NCI-H1092 (cell line): ENCODE data around the gene SMOC1.

Source experiments
- DNase-seq: peaks from one replicate; lab custom pipeline; 2025; lab: John Stamatoyannopoulos, UW

SMOC1 gene

DNA sequence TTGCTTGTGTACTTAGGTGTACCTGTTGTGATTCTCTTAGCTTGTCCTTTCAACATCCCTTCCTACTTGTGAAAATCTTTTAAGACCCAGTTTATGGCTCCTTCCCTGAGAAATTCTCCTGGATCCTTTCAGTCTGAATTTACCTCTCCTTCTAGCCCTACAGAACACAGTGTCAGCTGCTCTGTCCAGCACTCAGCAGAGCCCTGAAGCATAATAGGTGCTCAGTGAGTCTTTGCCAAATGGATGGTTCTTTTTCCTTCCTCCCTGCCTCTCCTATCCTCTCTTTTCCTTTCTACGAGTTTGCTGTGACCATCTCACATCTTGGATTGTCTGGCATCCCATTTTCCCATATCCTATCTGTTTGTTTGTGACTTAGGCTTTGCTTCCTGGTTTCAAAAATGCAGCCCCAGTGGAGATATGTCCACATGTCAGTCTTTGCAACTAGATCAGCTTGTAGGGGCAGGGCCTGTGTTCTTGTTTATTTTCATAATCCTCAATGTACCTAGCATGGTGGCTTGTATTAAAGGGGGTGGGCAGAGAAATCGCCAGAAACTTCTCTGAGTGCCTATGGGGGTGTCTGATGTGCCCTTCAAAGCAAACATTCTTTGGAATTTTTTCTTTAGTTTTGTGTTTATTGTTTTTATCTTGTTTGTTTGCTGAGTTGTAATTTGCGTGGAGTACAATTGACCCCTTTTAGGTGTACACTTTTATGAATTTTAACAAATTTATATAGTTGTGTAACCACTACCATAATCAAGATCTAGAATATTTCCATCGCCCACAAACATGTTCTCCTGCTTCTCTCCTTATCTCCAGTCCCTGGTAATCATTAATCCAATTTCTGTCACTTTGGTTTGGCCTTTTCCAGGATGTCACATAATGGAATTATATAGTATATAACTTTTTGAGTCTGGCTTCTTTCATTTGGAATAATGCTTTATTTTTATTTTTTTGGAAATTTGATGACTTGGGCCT, 62.8 kb downstream of the SMOC1 start:
- no peak for DNase-seq

DNA sequence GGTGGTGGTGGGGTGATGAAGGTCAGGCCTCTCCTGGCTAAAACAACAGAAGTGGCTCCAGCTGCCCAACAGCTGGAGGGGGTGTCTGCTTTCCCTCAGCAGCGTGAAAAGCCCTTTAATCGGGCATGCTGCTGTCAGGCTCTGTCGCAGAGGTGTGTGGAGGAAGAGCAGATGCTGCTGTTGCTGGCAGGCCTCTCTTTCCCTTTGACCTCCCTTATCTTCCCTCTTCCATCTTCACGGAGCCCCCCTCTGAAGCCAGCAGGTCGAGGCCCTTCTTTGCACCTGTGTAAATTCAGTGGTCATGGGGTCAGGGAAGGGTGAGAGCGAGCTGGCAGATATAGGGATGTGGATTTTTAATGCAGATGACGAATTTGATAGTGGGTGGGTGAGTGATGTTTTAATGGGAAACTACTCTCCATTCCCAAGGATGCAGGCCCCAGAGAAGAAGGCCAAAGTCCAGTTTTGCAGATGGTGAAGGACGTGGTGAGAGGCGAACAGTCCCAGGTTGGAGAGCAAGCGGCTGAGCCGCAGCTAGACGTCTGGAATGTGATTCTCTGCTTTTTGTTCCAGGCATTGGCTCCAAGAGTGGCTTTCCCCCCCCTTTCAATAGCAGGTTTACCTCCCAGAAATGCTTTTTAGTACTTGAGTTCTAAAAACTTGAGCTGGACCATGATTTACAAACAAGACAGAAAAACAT, 64.0 kb downstream of the SMOC1 start:
- DNase-seq: no peak

DNA sequence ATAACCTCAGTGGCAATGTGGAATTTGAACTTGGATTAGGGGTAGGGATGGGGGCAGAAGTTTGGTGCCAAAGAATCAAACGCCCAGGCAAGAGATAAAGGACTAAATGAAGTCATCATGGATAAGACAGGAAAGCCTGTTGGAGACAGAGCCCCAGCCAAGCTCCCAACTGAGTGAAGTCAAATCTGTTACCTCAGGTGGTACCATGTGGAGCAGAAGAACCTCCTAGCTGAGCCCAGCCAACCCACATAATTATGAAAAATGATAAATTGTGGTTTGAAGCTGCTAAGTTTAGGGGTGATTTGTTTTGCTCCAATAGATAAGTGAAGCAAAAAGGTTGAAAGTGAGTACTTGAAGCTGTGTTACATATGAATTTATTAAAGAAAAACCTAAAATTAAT, 66.1 kb downstream of the SMOC1 start:
- no peak for DNase-seq

DNA sequence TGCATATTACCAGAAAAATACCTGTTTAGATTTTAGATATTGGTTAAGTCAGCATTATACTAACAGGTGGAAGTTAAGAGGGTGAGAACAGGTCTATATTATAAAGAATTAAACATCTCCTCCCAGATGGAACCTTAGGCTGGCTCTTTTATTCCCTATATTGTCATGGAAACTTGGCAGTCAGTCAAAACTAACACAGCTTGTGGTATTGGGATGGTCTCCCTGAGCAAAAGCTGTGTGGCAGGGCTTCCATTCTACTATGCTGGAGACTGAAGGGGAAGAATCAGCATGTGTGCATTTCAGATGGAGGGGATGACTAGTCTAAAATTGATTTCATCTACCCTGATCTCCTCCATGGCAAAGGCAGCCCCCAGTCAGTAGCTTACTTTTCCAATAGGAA, 66.7 kb downstream of the SMOC1 start:
- DNase-seq: peak; percentile 58

DNA sequence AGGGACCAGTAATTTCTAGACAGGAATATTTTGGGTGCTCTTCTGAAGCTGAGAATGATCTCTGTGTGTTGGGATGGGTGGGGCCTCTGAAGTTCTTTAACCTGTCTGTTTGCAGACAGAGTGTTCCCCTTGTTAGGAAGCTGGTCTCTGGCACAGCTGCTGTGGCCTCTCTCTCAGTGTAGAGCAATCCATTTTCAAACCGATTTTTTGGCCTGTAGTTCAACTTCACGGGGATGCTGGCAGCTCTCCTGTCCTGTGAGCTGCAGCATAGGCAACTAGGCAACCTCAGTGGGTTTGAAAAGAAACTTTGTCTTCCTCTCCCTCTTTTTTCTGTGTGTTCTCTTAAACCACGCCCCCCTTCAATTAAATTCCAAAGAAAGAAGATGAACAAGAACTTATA, 69.1 kb downstream of the SMOC1 start:
- DNase-seq: no peak

DNA sequence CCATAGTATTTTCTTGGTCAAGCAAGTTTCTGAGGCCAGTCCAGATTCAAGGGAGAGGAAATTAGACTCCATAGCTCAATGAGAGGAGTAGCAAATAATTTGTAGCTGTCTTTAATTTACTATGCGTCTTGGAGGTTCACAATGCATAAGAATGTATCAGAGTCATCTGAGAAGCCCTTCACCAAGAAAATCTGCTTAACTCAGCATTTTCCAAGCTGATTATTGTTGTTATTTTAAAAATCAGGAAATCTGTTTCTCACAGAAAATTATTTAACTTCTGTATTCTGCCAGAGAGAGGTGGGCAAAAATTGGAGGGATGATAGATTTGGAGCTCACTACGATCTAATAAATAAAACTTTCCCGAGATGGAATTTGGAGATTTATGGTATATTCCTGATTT, 72.0 kb downstream of the SMOC1 start:
- DNase-seq: no peak

DNA sequence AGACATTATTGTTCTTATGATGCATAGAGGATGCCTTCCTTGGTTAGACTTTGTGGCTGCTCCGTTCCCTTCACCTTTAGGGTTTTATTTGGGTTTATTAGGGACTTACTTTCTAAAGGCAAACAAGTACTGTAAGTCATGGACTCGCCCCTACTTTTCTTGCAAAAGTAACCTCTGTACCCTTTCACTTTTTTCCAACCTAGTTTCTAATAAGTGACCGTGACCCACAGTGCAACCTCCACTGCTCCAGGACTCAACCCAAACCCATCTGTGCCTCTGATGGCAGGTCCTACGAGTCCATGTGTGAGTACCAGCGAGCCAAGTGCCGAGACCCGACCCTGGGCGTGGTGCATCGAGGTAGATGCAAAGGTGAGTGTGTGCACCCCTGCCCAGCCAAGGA, 72.7 kb downstream of the SMOC1 start:
- DNase-seq: no peak

DNA sequence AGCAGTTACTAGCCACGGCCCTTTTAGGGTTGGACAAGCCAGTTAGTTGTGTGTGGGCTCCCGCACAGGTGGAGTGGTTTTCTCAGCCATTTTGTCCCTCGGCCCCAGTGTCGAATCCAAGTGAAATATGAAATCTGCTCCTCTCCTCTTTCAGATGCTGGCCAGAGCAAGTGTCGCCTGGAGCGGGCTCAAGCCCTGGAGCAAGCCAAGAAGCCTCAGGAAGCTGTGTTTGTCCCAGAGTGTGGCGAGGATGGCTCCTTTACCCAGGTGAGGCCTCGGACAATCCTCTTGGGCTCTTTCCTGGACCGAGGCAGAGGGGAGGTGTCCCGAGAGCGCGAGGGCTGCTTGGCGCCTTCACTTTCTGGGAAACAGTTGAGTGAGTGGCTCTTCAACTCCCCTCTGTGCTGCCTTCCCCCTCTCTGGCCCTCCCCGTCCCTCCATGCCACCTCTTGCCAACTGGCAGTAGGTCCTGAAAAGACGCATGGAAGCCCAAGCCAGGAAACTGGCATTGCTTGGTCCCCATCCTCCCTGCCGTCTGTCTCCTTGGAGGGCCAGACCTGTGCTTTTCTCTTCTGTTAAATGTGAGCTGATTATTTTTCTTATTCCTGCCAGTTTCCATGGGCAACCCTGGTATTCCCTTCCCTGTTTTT, 74.2 kb downstream of the SMOC1 start:
- DNase-seq: no peak

DNA sequence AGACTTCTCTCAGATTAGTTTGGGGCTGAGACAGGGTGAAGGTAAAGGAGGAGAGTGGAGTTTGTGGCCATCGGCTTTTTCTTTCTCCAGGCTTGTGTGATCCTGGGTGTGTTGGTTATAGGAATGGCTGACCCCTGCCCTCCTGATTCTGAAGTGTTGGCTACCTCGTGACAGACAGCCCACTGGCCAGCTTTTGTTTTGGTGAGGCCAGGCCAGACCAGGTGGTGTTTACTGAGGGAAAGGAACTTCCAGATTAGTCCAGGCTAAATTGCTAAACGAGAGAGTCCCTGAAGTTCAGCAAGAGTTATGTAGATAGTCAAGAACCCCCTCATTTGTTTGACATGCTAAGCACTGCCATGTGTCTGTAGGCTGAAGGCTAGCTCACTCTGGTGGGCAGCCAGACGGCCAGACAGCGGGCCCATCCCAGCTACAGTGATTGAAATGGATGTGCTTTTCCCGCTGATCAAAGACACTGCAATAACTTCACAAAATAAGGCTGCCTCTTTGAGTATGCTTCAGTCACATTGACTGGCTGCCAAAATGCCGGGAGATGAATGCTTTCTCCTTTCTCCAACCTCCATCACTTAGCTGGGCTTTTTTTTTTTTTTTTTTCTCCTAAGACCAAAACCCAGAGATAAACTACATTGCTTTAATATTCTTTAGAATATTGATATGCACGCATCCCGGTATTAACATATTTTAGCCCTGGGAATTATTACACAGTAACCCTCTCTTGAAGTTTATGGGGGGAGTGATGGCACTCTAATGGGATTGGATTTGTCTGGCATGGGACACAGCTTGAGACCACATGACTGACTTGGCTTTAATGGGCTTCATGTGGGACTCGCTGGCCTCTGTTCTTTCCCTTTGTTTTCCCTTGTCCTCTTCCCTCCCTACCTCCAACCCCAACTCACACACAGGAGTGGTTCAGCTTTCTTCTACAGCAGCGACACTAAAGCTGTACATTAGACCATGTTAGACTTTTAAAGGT, 76.9 kb downstream of the SMOC1 start:
- DNase-seq: no peak

DNA sequence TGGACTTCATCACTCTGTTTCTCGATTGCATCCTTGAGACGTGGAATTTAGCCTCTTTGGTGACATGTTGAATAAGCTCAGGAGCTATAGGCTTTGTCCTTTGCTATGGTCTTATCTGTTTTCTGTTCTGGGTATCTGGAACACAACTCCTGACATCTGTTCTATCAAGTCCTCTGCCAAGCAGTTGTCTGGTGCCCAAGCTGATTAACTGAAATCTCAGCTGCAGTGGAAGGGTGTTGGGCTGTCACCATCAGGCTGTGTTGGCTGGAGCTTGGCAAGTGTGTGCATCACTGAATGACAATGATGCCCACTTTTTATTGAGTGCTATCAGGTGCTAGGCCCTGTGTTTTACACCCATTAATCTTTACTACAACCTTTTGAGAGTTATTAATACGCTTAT, 77.8 kb downstream of the SMOC1 start:
- no peak for DNase-seq

DNA sequence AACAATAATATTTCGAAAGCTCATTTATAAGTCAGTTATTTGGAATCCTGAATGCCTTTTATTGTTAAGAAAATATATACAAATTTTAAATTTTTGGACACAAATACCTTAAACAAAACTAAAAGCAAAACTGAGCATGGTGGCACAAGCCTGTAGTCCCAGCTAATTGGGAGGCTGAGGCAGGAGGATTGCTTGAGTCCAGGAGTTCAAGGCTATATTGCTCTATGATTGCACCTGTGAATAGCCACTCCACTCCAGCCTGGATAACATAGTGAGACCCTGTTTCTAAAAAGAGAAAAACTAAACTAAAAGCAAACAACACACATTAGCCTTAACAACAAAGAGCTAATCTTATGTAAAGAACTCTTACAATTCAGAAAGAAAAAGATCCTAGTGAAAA, 78.8 kb downstream of the SMOC1 start:
- no peak for DNase-seq

DNA sequence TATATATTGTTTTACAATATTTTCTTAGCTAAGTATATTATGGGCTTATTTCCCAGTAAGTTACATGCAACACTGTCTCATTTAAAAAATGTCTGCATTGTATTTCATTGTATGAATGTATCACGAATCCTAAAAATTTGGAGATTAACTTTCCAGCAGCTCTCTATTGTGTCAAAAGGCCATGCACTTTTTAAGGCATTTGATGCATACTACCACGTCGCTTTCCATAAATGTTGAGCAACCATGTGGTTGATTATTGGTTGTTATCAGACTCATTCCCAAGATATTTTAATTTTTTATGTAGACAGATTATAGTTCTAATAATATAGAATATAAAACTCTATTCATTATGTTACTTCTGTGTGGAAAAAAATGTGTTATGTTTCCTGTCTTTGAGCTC, 79.9 kb downstream of the SMOC1 start:
- no peak for DNase-seq

DNA sequence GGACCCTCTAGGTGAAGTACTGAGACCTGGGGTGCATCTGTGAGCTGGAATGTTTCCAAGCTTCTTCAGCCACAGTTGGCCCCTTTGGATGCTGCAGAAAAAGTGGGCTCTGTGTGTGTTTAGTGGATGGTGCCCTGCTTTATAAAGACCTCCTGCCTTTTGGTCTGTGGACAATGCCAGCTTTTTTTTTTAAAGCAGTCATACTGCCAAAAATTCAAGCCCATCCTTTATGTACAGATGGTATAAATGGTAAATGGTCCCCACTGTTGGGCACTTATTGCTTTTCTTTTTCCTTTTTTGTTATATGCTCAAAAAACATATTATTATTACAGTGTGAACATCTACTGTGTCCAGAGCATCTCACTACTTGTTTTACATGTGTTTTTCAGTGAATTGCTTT, 81.1 kb downstream of the SMOC1 start:
- DNase-seq: peak; percentile 44

DNA sequence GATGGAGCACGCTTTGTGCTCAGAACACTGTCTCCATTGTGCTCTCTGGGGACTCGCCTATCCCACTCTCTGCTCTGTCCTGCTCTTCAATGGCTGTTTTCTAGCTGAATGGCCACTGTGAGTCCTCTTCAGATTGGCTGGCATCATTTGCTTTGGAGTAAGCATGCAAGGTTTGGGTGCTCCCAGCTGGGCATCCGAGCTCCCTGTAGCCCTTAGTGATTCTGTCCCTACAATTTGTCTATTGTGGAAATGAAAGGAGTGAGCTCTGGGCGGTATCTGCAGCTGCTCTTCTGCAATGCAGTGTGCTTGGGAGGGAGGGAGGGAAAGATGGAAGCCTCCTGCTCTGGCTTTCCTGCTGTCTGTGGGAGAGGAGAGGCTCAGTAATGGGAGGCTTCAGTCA, 84.8 kb downstream of the SMOC1 start:
- no peak for DNase-seq

DNA sequence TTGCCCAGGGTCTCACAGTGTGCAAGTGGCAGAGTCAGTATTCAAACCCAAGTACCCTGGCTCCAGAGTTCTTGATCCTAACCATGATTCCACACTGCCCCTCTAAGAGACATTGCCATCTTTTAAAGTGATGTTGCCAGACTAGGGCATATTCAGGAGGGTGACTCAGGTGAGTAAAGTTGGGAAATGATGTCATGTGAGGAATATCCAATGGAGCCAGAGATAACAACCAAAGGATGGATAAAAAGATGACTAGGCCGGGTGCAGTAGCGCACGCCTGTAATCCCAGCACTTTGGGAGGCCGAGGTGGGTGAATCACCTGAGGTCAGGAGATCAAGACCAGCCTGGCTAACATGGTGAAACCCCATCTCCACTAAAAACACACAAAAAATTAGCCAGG, 85.6 kb downstream of the SMOC1 start:
- no peak for DNase-seq

DNA sequence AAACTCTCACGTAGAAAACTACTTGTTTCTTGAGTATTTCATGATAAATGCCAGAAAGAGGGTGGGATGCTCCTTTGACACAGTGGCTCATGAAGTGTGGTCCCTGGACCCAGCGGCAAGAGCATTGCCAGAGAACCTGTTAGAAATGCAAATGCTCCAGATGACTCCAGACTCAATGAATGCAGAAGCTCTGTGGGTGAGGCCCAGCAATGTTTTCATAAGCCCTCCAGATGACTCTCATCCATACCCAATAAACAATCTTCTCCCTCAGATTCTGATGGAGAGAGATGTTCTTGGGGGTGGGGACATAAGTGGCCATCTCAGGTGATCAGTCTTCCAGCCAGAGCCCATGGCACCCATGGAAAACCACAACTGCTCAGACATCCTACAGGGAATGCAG, 88.9 kb downstream of the SMOC1 start:
- DNase-seq: no peak

DNA sequence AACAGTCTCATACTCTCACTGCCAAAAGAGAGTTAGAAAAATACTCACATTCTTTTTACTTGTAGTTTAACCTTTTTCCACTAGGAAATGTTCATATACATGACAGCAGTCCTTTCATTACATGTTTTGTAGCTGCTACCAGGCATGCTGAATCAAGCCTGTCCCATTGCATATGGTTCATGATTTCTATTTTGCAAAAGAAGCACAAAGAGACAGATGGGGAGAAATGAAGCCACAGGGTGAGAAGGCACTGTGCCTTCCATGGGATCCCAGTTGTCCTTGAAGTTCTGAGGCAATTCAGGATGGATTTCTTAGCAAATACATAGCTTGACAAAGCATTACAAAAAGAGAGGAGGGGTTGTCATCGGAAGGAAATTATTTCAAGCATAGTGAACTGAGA, 89.5 kb downstream of the SMOC1 start:
- DNase-seq: no peak

DNA sequence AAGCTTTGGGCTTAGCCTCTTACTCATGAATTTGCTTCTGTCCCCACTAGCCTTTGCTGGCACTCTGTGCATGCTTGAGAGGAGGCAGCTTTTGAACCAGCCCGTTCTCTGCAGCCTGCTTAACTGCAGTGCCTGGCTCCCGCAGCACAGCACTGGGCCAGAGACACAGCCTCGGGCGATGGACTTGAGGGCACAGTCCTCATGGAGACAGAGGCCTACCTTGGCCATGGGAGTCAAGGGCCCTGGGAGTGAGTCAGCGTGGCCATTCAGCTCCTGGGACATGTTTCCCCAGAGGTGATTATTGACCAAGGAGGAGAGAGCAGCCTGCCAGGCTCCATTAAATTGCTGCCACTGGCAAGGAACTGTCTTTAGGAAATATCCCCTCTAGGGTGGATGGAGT, 93.5 kb downstream of the SMOC1 start:
- DNase-seq: no peak

DNA sequence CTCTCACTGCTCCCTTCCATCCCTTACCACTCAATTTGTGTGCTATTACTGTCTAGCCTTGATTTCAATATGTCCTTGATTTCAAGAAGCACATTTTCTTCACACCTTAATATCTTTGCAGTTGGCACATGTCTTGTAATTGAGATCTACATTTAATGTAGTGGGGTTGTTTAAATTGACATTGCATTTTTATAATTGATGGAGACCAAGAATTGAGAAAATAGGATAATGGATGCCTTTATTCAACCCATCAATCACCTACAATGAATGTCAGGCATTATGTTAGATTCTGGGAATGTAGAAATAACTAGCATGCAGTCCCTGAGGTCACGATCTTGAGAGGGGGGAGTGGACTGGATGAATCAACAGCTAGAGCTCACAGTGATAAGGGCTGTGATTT, 94.6 kb downstream of the SMOC1 start:
- DNase-seq: no peak

DNA sequence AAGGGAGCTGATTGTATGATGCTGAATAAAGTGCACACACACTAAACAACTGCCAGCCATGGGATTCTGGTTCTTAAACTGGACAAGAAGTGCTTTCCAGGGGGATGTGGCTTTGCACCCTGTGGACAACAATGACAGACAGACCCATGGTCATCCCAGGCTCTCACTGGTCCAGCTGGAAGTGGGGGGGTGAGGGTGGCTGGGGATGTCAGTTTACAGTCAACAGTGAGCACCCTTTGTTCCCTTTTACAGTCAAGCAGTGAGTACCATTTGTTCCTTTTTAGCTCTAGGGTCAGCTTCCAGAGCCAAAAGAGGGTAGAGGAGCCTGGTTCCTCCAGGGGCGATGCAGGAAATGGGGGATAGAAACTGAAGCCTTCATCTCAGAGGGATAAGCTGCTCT, 100.7 kb downstream of the SMOC1 start:
- no peak for DNase-seq
